Measurements from ENCODE around the gene GUCY1A2.
A peak's percentile ranks its signal among the peaks of the same experiment; 100 is the strongest.

GUCY1A2 gene

DNA sequence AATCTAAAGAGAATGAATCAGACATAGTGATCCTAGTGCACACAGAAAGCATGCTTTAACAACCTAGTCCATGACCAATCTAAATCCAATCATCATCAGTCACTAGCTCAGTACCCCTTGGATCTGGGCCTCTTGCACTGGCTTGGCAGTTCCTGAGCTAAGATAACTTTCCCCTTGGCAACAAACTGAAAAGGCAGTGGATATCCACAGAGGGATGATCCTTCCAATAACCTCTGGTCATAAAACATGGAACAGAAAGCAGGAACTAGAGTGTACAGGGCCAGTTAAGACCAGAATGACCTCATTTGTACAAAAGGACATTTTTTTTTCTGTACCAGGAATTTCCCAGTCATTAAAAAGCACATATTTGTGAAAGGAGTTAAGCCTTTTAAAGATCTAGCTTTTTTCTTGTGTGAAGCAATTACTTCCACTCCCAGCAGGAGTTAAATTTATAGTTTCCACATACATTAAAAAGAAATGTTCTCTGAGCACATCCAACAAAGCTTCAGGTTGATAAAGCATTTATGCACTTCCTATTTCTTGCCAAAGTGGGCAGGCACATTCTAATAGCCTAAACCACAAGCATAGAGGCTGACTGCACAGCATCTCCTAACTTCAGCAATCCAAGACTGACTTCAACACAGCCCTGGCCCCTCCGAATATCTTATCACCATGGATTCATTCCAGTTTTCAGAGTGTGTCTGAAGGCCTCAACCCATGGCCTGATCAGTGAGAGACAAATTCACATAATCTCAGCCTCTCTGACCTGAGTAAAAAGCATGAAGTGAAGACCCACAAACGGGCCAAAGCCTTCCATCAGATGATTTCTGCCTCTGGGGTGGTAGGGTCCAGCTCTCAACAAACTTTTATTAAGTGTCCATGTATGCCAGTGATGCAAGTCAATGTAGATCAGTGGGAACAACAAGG is 29.9 kb downstream of the GUCY1A2 start:
- Histone ChIP-seq H3K4me3 (ENCODE audit: low read depth, low read length) (no peak overlapping the region), H3K36me3 (replicated peaks) (no peaks in the 10 kb centered on the region), H3K27me3 (replicated peaks) (no peaks in the 10 kb centered on the region), H3K27ac (no peak overlapping the region)
- TF ChIP-seq, protein P1, sequence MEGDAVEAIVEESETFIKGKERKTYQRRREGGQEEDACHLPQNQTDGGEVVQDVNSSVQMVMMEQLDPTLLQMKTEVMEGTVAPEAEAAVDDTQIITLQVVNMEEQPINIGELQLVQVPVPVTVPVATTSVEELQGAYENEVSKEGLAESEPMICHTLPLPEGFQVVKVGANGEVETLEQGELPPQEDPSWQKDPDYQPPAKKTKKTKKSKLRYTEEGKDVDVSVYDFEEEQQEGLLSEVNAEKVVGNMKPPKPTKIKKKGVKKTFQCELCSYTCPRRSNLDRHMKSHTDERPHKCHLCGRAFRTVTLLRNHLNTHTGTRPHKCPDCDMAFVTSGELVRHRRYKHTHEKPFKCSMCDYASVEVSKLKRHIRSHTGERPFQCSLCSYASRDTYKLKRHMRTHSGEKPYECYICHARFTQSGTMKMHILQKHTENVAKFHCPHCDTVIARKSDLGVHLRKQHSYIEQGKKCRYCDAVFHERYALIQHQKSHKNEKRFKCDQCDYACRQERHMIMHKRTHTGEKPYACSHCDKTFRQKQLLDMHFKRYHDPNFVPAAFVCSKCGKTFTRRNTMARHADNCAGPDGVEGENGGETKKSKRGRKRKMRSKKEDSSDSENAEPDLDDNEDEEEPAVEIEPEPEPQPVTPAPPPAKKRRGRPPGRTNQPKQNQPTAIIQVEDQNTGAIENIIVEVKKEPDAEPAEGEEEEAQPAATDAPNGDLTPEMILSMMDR (IDR thresholded peaks at IDR 0.05; ENCODE audit: low read depth, low read length, missing control alignments), result no peak
- in situ Hi-C loops (cut with HindIII; ENCODE audit: low pct_ligation_motif_present, low sequenced_read_pairs), result no loop called here
- peak; percentile 29 for DNase-seq

DNA sequence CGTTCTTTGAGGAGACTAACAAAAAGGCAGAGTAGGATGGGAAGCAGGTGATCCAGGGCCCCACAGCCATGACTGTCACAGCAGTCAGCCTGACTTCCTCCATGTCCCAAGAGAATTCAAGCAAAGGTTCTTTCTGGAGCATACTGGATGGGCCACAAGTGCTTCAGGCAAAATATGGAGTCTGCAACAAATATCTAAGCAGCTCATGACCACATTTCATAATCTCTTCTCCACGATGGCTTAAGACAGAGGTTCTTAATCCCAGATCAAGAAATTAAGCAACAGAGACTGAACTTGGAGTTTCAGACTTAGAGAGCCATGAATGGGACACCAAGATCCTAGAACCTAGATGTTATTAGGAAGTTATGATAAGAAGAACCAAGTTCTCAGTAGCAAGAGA is 31.6 kb downstream of the GUCY1A2 start:
- no peak for DNase-seq
- Histone ChIP-seq H3K4me3 (ENCODE audit: low read depth, low read length) (no peak overlapping the region), H3K27me3 (replicated peaks) (no peaks in the 10 kb centered on the region), H3K36me3 (replicated peaks) (no peaks in the 10 kb centered on the region), H3K27ac (no peak overlapping the region)
- in situ Hi-C loops (cut with HindIII; ENCODE audit: low pct_ligation_motif_present, low sequenced_read_pairs), result no loop called here
- TF ChIP-seq, protein P1 (IDR thresholded peaks at IDR 0.05; ENCODE audit: low read depth, low read length, missing control alignments), result no peak

DNA sequence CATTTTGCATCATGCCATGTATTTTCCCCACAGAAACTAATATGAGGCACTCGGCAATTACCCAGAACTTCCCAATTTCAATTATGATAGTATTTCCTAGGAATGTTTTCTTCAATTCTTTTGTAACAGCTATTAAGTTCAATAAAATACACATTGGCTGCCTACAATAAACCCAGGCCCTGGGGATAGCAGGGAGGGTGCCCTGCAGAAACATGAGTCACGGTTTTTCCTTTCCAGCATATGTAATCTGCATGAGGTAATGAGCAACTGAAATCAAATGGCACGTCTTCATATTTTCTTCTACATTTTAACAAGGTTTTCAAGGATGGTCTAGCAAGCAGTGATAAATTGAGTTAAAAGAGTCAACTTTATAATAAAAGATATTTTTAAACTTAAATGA is 32.0 kb downstream of the GUCY1A2 start:
- DNase-seq, result peak; percentile 29
- no peak overlapping the region for H3K4me3 ChIP-seq (ENCODE audit: low read depth, low read length)
- H3K36me3 ChIP-seq (replicated peaks), result no peaks in the 10 kb centered on the region
- H3K27me3 ChIP-seq (replicated peaks), result no peaks in the 10 kb centered on the region
- in situ Hi-C loops (cut with HindIII; ENCODE audit: low pct_ligation_motif_present, low sequenced_read_pairs), result no loop called here
- no peak overlapping the region for H3K27ac ChIP-seq
- TF ChIP-seq, protein P1 (IDR thresholded peaks at IDR 0.05; ENCODE audit: low read depth, low read length, missing control alignments), result no peak

DNA sequence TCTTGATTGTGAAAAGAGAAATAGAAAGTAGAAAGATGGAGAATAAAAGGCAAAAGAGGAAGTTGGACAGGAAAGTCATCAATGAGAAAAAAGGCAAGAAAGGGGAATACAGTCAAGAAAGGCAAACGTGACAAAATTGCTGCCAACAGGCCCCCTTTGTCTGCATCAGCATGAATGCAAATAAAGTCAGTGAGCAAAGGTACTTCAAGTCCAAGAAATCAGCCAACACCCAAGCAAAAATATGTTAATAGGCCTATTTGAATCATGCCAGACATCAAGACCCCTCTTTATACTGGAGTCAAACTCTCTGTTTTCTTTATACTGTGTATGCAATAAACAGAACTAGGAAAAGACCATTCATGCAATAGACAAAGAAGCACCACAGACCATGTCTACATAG is 34.3 kb downstream of the GUCY1A2 start:
- no peak for DNase-seq
- H3K27me3 ChIP-seq (replicated peaks), result no peaks in the 10 kb centered on the region
- no peak overlapping the region for H3K27ac ChIP-seq
- H3K36me3 ChIP-seq (replicated peaks), result no peaks in the 10 kb centered on the region
- no peak overlapping the region for H3K4me3 ChIP-seq (ENCODE audit: low read depth, low read length)
- in situ Hi-C loops (cut with HindIII; ENCODE audit: low pct_ligation_motif_present, low sequenced_read_pairs), result no loop called here
- TF ChIP-seq, protein P1 (IDR thresholded peaks at IDR 0.05; ENCODE audit: low read depth, low read length, missing control alignments), result no peak

DNA sequence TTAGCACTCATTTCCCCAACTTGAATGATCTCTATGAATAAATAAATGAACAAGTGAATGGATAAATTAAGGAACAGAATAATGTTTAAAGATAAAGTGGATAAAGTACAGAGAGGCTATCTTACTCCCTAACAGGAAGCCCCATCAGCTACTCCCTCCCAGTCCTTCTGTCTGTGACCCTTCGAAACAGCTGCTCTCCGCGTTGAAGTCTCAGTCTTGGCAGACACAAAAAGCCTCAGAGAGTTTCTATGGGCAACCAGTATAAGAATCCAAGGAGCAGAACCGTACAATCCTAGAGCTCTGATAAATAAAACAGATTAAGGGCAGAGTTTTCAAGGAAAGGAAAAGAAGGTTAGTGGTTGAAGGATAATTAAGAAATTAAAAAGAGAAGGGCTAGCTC is 35.0 kb downstream of the GUCY1A2 start:
- no peak for DNase-seq
- H3K4me3 ChIP-seq (ENCODE audit: low read depth, low read length), result no peak overlapping the region
- TF ChIP-seq, protein P1 (IDR thresholded peaks at IDR 0.05; ENCODE audit: low read depth, low read length, missing control alignments), result no peak
- no peaks in the 10 kb centered on the region for H3K27me3 ChIP-seq (replicated peaks)
- no peak overlapping the region for H3K27ac ChIP-seq
- in situ Hi-C loops (cut with HindIII; ENCODE audit: low pct_ligation_motif_present, low sequenced_read_pairs), result no loop called here
- no peaks in the 10 kb centered on the region for H3K36me3 ChIP-seq (replicated peaks)
